Measurements from ENCODE around the gene ISM2. TPM values are rescaled to one million over a fixed set of nuclear protein-coding genes. Genes with fewer than 3 reads are reported as not detected.

Gene ISM2
- total RNA-seq, 1 donor from 2014 or later, result 3.9 TPM

- intact Hi-C loops (cut with DNase I), result no loop called here
- TF ChIP-seq POLR2AphosphoS5 (IDR thresholded peaks at IDR 0.05; ENCODE audit: insufficient read depth in 1 of 2, low read depth in 1 of 2), result peak in 1 of 2 donors; percentile 30
- TF ChIP-seq, protein P1, sequence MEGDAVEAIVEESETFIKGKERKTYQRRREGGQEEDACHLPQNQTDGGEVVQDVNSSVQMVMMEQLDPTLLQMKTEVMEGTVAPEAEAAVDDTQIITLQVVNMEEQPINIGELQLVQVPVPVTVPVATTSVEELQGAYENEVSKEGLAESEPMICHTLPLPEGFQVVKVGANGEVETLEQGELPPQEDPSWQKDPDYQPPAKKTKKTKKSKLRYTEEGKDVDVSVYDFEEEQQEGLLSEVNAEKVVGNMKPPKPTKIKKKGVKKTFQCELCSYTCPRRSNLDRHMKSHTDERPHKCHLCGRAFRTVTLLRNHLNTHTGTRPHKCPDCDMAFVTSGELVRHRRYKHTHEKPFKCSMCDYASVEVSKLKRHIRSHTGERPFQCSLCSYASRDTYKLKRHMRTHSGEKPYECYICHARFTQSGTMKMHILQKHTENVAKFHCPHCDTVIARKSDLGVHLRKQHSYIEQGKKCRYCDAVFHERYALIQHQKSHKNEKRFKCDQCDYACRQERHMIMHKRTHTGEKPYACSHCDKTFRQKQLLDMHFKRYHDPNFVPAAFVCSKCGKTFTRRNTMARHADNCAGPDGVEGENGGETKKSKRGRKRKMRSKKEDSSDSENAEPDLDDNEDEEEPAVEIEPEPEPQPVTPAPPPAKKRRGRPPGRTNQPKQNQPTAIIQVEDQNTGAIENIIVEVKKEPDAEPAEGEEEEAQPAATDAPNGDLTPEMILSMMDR (IDR thresholded peaks at IDR 0.05), result no peak
- peaks cover 31% of the 10 kb centered on the region for H3K4me1 ChIP-seq
Measured at GRCh38 chr14:77458249-77458950, 40.2 kb downstream of the ISM2 start.

DNA sequence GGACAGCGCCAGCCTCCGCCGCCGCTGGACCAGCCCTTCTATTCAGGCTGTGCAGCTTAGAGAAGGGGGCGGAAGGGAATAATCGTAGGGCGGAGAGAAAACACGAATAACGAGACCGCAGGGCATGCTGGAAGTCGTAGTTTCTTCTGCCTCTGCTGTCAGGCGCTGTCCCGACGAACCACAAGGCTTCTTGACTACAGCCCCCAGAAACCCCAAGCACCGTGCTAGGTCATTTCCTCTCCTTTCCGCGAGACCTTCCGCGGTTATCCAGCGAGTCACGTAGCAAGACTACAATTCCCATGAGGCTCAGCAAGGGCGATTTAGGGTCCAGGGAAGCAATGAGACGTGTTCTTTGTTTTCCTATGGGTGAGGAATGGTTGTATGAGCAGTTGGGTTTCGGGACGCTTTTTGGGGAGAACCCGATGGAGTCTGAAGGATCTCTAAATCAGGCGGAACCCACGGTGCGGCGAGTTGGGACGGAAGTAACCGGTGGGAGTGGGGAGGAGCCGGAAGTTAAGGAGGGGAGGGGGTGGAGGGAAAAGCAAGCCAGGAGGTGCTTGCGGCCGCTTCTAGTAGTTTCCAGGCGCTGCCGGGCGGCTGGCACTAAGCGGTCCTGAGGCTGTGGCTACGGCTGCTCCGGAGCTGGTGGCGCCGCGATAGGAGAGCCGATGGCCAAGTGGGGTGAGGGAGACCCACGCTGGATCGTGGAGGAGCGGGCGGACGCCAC is 40.9 kb downstream of the ISM2 start, which contains the start of the genes AHSA1 and VIPAS39:
Gene AHSA1 (plus strand): TSS at position 572 of the 727 bp plus-strand sequence. CDS start 97 bp downstream, at position 669.
Gene VIPAS39 (minus strand): TSS at position 80 of the 727 bp plus-strand sequence. CDS start 3,499 bp downstream, outside the sequence.
- DNase-seq (ENCODE audit: extremely low spot score in 2 of 2), result peak in 1 of 2 donors; percentile 99
- TF ChIP-seq POLR2A (IDR thresholded peaks at IDR 0.05) (peak in 1 of 2 donors; percentile 71), POLR2AphosphoS5 (IDR thresholded peaks at IDR 0.05; ENCODE audit: insufficient read depth in 1 of 2, low read depth in 1 of 2) (peak; percentile 84 to 90)
- TF ChIP-seq, protein P1 (IDR thresholded peaks at IDR 0.05), result no peak
- Histone ChIP-seq H3K36me3 (peaks cover 0 to 38% of the 10 kb centered on the region in 2 donors), H3K27ac (peak within 1 kb of the TSS; percentile 99), H3K4me1 (peaks cover 31% of the 10 kb centered on the region), H3K9me3 (no peaks in the 10 kb centered on the region), H3K4me3 (peak within 1 kb of the TSS; percentile 59 to 91), H3K27me3 (no peaks in the 10 kb centered on the region)
- intact Hi-C loops (cut with DNase I), result no loop called here

More at GRCh38 chr14:77458249-77458950, 40.2 kb downstream of the ISM2 start:
- no peaks in the 10 kb centered on the region for H3K9me3 ChIP-seq
- H3K27ac ChIP-seq, result peak overlapping the region; percentile 99
- H3K27me3 ChIP-seq, result no peaks in the 10 kb centered on the region
- no peak for DNase-seq (ENCODE audit: extremely low spot score in 2 of 2)
- H3K4me3 ChIP-seq, result peak overlapping the region; percentile 59 to 91
- peaks cover 0 to 39% of the 10 kb centered on the region in 2 donors for H3K36me3 ChIP-seq

- intact Hi-C loops (cut with DNase I), result no loop called here
- no peak for DNase-seq (ENCODE audit: extremely low spot score in 2 of 2)
- no peaks in the 10 kb centered on the region for H3K27me3 ChIP-seq
- H3K4me3 ChIP-seq, result peak overlapping the region; percentile 59 to 91
- H3K27ac ChIP-seq, result peak overlapping the region; percentile 99
- H3K9me3 ChIP-seq, result no peaks in the 10 kb centered on the region
- no peak for TF ChIP-seq POLR2AphosphoS5 (IDR thresholded peaks at IDR 0.05; ENCODE audit: insufficient read depth in 1 of 2, low read depth in 1 of 2)
- no peak for TF ChIP-seq POLR2A (IDR thresholded peaks at IDR 0.05)
- TF ChIP-seq, protein P1 (IDR thresholded peaks at IDR 0.05), result no peak
- H3K4me1 ChIP-seq, result peaks cover 31% of the 10 kb centered on the region
- H3K36me3 ChIP-seq, result peaks cover 0 to 34% of the 10 kb centered on the region in 2 donors
Measured at GRCh38 chr14:77457115-77457521, 41.5 kb downstream of the ISM2 start.

GRCh38 chr14:77455966-77456640 is 42.5 kb downstream of the ISM2 start:
- no peak overlapping the region for H3K27ac ChIP-seq
- no peaks in the 10 kb centered on the region for H3K9me3 ChIP-seq
- H3K36me3 ChIP-seq, result peaks cover 0 to 31% of the 10 kb centered on the region in 2 donors
- intact Hi-C loops (cut with DNase I), result no loop called here
- no peak for DNase-seq (ENCODE audit: extremely low spot score in 2 of 2)
- H3K27me3 ChIP-seq, result no peaks in the 10 kb centered on the region
- no peak for TF ChIP-seq POLR2A (IDR thresholded peaks at IDR 0.05)
- no peak for TF ChIP-seq POLR2AphosphoS5 (IDR thresholded peaks at IDR 0.05; ENCODE audit: insufficient read depth in 1 of 2, low read depth in 1 of 2)
- TF ChIP-seq, protein P1 (IDR thresholded peaks at IDR 0.05), result no peak
- peak overlapping the region in 1 of 2 donors; percentile 91 for H3K4me3 ChIP-seq
- H3K4me1 ChIP-seq, result peaks cover 31% of the 10 kb centered on the region
